HT1080 (cell line): ENCODE measurements around the gene MYL6B. TPM values are rescaled to one million over a fixed set of nuclear protein-coding genes. Genes with fewer than 3 reads are reported as not detected.

Experiments
- DNase-seq: peaks from one replicate; pipeline ENCODE4 v3.0.0-alpha.2; 2015; ENCODE audit warnings: low read depth
- total RNA-seq: library from RNA; depleted of rRNA; stranded (reverse); fragments of >200 nt; shearing (Covaris generic); gene quantifications from 2 replicates; pipeline ENCODE4 v1.2.3, GENCODE V29; 2014

MYL6B gene
- total RNA-seq, 1 experiment from 2014 or later, result 127 TPM

GRCh38 chr12:56121204-56121870 lies 31.1 kb upstream of the MYL6B start:
- no peak for DNase-seq

- no peak for DNase-seq
Observed at GRCh38 chr12:56122637-56123036, 29.8 kb upstream of the MYL6B start.

GRCh38 chr12:56124133-56124532 lies 28.3 kb upstream of the MYL6B start:
- DNase-seq, result no peak

GRCh38 chr12:56126732-56127239 lies 25.6 kb upstream of the MYL6B start:
- DNase-seq, result no peak

GRCh38 chr12:56127485-56127887 lies 24.9 kb upstream of the MYL6B start:
- DNase-seq, result no peak

- peak; percentile 100 for DNase-seq
Observed at GRCh38 chr12:56127888-56128669, 24.3 kb upstream of the MYL6B start, which contains the start of gene ESYT1. ESYT1 (plus strand) TSS chr12:56128267; CDS start chr12:56128320, 53 bp downstream.

GRCh38 chr12:56128670-56129205 lies 23.6 kb upstream of the MYL6B start:
- peak; percentile 45 for DNase-seq

- DNase-seq, result peak; percentile 71
Observed at GRCh38 chr12:56129206-56129941, 23.0 kb upstream of the MYL6B start.

GRCh38 chr12:56129942-56130495 lies 22.4 kb upstream of the MYL6B start:
- DNase-seq, result no peak

- no peak for DNase-seq
Observed at GRCh38 chr12:56130876-56131275, 21.5 kb upstream of the MYL6B start.

- DNase-seq, result no peak
Observed at GRCh38 chr12:56134897-56135296, 17.5 kb upstream of the MYL6B start.

GRCh38 chr12:56137853-56138571 lies 14.4 kb upstream of the MYL6B start:
- DNase-seq, result no peak

GRCh38 chr12:56141946-56142784 lies 10.2 kb upstream of the MYL6B start:
- no peak for DNase-seq

- no peak for DNase-seq
Observed at GRCh38 chr12:56143217-56143616, 9.2 kb upstream of the MYL6B start.

- DNase-seq, result no peak
Observed at GRCh38 chr12:56143870-56144269, 8.5 kb upstream of the MYL6B start.

- DNase-seq, result no peak
Observed at GRCh38 chr12:56145217-56145616, 7.2 kb upstream of the MYL6B start.

- no peak for DNase-seq
Observed at GRCh38 chr12:56146492-56147460, 5.6 kb upstream of the MYL6B start.

- no peak for DNase-seq
Observed at GRCh38 chr12:56150563-56150962, 1.8 kb upstream of the MYL6B start.
